22Rv1 (cell line): ENCODE data around the gene IER3.

Source experiments
- H3K27ac ChIP-seq: fragments of 450-650 bp; 2 replicates; pipeline ENCODE4 v1.5.1; 2017
- CTCF ChIP-seq: fragments of 450-650 bp; IDR thresholded peaks from 2 replicates; pipeline ENCODE4 v1.5.1; 2017; ENCODE audit warnings: mild to moderate bottlenecking
- ZFX ChIP-seq: fragments of 450-650 bp; IDR thresholded peaks from 2 replicates; pipeline ENCODE4 v1.6.1; 2017; ENCODE audit warnings: antibody characterized with exemption, borderline replicate concordance

The IER3 gene

DNA sequence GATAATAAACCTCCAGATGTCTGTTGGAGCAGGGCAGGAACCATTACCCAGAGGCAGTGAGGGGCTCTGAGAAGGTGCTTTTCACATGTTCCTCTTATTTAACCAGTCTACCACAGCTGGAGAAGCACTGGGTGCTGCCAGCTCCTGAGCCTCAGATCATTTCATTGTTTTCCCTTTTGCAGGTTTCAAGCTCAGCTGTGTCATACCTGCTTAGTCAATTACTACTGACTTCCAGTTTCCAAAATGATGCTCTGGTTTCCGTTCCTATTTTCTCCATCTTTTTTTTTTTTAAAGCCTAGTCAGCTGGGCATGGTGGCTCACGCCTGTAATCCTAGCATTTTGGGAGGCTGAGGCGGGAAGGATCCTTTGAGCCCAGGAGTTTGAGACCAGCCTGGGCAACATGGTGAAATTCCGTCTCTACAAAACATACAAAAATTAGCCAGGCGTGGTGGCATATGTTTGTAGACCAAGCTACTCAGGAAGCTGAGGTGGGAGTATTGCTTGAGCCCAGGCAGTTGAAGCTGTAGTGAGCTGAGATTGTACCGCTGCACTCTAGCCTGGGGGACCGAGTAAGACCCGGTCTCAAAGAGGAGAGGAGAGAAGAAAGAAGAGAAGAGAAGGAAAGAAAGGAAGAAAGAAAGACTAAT is 8.6 kb downstream of the IER3 start:
- TF ChIP-seq ZFX (no peak), CTCF (no peak)
- H3K27ac ChIP-seq: no peak overlapping the region

DNA sequence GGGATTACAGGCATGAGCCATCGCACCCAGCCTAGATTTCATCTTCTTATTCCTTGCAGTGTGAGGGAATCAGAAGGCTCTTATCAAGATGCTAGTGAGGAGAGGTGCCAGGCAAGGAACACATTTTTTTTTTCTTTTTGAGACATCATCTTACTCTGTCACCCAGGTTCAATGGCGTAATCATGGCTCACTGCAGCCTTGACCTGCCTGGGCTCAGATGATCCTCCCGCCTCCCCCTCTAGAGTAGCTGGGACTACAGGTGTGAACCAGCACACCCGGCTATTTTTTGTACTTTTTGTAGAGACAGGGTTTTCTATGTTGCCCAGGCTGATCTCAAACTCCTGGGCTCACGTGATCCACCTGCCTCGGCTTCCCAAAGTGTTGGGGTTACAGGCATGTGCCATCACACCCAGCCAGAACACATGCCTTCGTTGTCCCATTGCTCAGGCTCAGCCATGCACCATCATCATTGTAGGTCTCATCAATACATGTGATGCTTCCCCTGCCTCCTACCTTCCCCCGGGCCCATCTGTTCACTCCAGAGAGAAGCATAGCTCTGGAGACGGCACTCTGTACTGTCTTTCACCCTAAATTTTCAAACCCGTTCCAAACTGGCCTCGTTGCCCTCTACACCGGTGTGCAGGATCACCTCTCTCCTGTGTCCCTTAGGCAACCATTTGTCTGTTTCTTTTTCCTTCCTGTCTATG is 12.0 kb downstream of the IER3 start:
- H3K27ac ChIP-seq: no peak overlapping the region
- TF ChIP-seq ZFX (no peak), CTCF (no peak)

DNA sequence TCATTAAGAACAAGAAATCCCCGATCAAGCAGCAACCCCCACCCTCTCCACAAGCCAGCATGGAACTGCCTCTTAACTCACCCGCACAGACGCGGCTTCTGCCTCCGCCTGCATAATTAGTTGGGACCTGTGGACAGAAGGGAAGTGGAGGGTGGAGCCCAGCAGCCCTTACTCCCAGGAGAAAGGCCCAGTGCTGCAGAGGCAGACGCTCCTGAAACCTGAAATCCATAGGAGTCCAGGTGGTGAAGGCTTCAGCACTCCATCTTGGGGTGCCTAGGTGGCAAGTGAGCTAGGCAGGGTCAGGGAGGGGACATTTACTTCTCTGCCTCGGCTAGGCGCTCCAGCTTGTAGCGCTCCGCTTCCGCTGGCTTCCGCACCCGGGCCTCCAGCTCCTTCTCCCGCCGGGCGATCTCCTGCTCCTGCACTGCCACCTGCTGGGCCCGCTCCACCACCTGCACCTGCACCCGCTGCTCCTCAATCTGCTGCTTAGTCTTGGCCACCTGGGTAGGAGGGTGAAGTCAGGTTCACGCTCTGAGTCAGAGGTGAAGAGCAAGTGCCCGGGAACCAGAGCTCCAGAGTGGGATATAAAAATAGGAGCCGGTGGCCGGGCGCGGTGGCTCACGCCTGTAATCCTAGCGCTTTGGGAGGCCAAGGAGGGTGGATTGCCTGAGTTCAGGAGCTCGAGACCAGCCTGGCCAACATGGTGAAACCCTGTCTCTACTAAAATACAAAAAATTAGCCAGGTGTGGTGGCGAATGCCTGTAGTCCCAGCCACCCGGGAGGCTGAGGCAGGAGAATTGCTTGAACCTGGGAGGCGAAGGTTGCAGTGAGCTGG is 13.5 kb downstream of the IER3 start:
- TF ChIP-seq CTCF (peak; percentile 85), ZFX (no peak)
- no peak overlapping the region for H3K27ac ChIP-seq

DNA sequence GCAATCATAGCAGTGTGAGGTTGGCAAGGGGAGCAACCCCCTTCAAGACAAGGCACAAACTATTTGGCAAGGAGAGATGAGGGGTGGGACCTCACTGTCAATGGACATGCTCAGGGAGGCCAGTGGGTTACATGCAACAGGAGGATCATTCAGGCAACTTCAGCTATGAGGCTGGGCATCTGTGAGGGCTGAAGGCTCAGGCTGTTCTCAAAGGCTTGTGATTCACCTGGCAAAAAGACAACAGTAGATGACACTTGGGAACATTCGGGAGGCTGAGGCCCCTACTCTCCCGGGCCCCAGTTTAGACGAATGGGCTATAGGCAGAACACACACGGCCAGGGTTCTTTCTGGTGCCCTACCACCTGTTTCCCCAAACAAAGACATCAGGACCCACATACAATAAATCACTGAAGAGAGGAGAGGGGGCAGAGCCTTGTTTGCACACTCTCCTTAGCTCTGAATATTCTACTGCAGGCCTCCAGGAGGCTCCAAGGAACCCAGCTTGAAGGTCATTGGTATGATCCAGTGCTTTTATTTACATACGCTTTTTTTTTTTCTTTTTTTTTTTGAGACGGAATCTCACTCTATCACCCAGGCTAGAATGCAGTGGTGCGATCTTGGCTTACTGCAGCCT is 16.3 kb downstream of the IER3 start:
- TF ChIP-seq ZFX (no peak), CTCF (no peak)
- H3K27ac ChIP-seq: peak overlapping the region; percentile 97; the same call in 1 of the 2 replicates

- no peak for TF ChIP-seq ZFX
- no peak for TF ChIP-seq CTCF
- H3K27ac ChIP-seq: peak overlapping the region; percentile 97
Measured at GRCh38 chr6:30726506-30727413, 17.6 kb downstream of the IER3 start.

GRCh38 chr6:30725713-30726505 is 18.4 kb downstream of the IER3 start:
- peak overlapping the region; percentile 97 for H3K27ac ChIP-seq
- TF ChIP-seq ZFX (no peak), CTCF (no peak)
